ENCODE results near the gene AKAP3. TPM values are rescaled to one million over a fixed set of nuclear protein-coding genes. Genes with fewer than 3 reads are reported as not detected.

Gene AKAP3
- total and polyA plus RNA-seq, 2 of the 8 experiments (the other 6 are each of a cell fraction or from before 2014, with no cell fraction given), result 0.54 to 1.0 TPM

- H2AFZ ChIP-seq (ENCODE audit: low read length), result no peak overlapping the region
These were observed 76.2 kb downstream of the AKAP3 start for GRCh38 chr12:4572680-4573079.

More at GRCh38 chr12:4572680-4573079, 76.2 kb downstream of the AKAP3 start:
- H4K20me1 ChIP-seq (replicated peaks in 1 of 2; ENCODE audit: control insufficient read depth in 1 of 2, insufficient read depth in 2 of 2, low read length in 2 of 2), result no peaks in the 10 kb centered on the region
- no peak overlapping the region for H4K91ac ChIP-seq (replicated peaks; ENCODE audit: insufficient read length, low read length)
- H4K5ac ChIP-seq (ENCODE audit: insufficient read length, low read depth, low read length), result no peak overlapping the region
- DNase-seq (ENCODE audit: low read depth in 1 of 2, low spot score in 2 of 2) (no peak), FAIRE-seq (no peak)
- TF ChIP-seq KDM4A (IDR thresholded peaks at IDR 0.05; ENCODE audit: low read depth, low read length, severe bottlenecking), result no peak
- TF ChIP-seq, protein P1, sequence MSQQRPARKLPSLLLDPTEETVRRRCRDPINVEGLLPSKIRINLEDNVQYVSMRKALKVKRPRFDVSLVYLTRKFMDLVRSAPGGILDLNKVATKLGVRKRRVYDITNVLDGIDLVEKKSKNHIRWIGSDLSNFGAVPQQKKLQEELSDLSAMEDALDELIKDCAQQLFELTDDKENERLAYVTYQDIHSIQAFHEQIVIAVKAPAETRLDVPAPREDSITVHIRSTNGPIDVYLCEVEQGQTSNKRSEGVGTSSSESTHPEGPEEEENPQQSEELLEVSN (IDR thresholded peaks at IDR 0.05), result no peak
- no peak for TF ChIP-seq BCL11A (IDR thresholded peaks at IDR 0.05; ENCODE audit: low read depth in 2 of 2, low read length in 2 of 2)
- no peak for TF ChIP-seq CBX5 (IDR thresholded peaks at IDR 0.05; ENCODE audit: low read depth, low read length)
- no peak for TF ChIP-seq PHF8 (conservative IDR thresholded peaks at IDR 0.05; ENCODE audit: low read depth, low read length)
- TF ChIP-seq POLR2AphosphoS5 (IDR thresholded peaks at IDR 0.05; ENCODE audit: low read depth, low read length), result no peak
- no peak for TF ChIP-seq CBX8 (IDR thresholded peaks at IDR 0.05; ENCODE audit: borderline replicate concordance, low read depth, low read length)
- no peak for TF ChIP-seq SAP30 (IDR thresholded peaks at IDR 0.05; ENCODE audit: insufficient read depth, insufficient replicate concordance, low read length)
- no peak for TF ChIP-seq KDM1A (IDR thresholded peaks at IDR 0.05; ENCODE audit: borderline replicate concordance, low read length)
- ChIA-PET POLR2A (ENCODE audit: partially characterized antibody) (interaction anchor here (1.9 kb wide), 1 partner anchor 10 kb away, joined by 5 read pairs; the partner anchor contains the start of gene DYRK4), CTCF (ENCODE audit: partially characterized antibody) (no interaction called here)
- no peak overlapping the region for H2BK12ac ChIP-seq (ENCODE audit: low read depth, low read length)
- H3K27me3 ChIP-seq (replicated peaks in 1 of 4; ENCODE audit: control insufficient read depth in 3 of 4, extremely low read depth in 1 of 4, insufficient read depth in 3 of 4, low read length in 3 of 4), result no peaks in the 10 kb centered on the region
- no peaks in the 10 kb centered on the region for H3K79me2 ChIP-seq (ENCODE audit: control insufficient read depth in 1 of 2, insufficient read depth in 2 of 2, low read length in 2 of 2)
- no peak overlapping the region for H3K4me3 ChIP-seq (ENCODE audit: extremely low read depth in 1 of 4, insufficient read depth in 2 of 4, low read depth in 3 of 4, low read length in 4 of 4)
- H3K4me1 ChIP-seq (replicated peaks in 1 of 4; ENCODE audit: control insufficient read depth in 3 of 4, insufficient read depth in 4 of 4, low read length in 3 of 4), result no peaks in the 10 kb centered on the region
- H4K8ac ChIP-seq (ENCODE audit: extremely low read depth, insufficient read depth, low read length), result no peak overlapping the region
- H2BK20ac ChIP-seq (ENCODE audit: low read length), result no peak overlapping the region
- 83% methylated on average over 7 of the region's 7 CpGs; no CpG with 5 or more reads in 1 of the 2 experiments for WGBS, 2 experiments (ENCODE audit: extremely low coverage in 1 of 2, insufficient coverage in 1 of 2, insufficient read length in 1 of 2, insufficient replicate concordance in 2 of 2, low coverage in 1 of 2, low lambda C conversion rate in 2 of 2, missing lambda C conversion rate in 1 of 2)
- no peak overlapping the region for H3K14ac ChIP-seq (ENCODE audit: insufficient read length)
- no peak overlapping the region for H3K9ac ChIP-seq (replicated peaks in 1 of 4; ENCODE audit: extremely low read depth in 1 of 4, low read depth in 3 of 4, low read length in 3 of 4)
- H3K79me1 ChIP-seq (ENCODE audit: low read depth, low read length), result no peaks in the 10 kb centered on the region
- no peak overlapping the region for H2BK5ac ChIP-seq (ENCODE audit: low read depth, low read length)
- no peaks in the 10 kb centered on the region for H3K23me2 ChIP-seq (ENCODE audit: low read depth, low read length)
- H3K36me3 ChIP-seq (ENCODE audit: control insufficient read depth in 2 of 4, insufficient read depth in 4 of 4, low read length in 3 of 4), result no peaks in the 10 kb centered on the region
- no peak overlapping the region for H3K4ac ChIP-seq (replicated peaks; ENCODE audit: insufficient read length, low read depth, low read length)
- H3K56ac ChIP-seq (replicated peaks; ENCODE audit: insufficient read length, low read depth, low read length), result no peak overlapping the region
- no peak overlapping the region for H3K4me2 ChIP-seq (ENCODE audit: insufficient read depth in 1 of 2, low read depth in 2 of 2, low read length in 2 of 2)
- no peak overlapping the region for H3K27ac ChIP-seq (ENCODE audit: low read depth, low read length)
- no peak overlapping the region for H3K23ac ChIP-seq (ENCODE audit: insufficient read length)
- no peak overlapping the region for H3K18ac ChIP-seq (ENCODE audit: extremely low read depth, low read length)
- no peak overlapping the region for H2BK15ac ChIP-seq (ENCODE audit: low read length)
- H2AK5ac ChIP-seq (ENCODE audit: low read depth, low read length), result no peak overlapping the region
- no peaks in the 10 kb centered on the region for H3K9me3 ChIP-seq (ENCODE audit: insufficient read depth in 2 of 2, low read depth in 1 of 2, low read length in 1 of 2)
- no peak overlapping the region for H2BK120ac ChIP-seq (replicated peaks; ENCODE audit: low read depth, low read length)
